Measurements from ENCODE around the gene TGM4.

TGM4 gene

DNA sequence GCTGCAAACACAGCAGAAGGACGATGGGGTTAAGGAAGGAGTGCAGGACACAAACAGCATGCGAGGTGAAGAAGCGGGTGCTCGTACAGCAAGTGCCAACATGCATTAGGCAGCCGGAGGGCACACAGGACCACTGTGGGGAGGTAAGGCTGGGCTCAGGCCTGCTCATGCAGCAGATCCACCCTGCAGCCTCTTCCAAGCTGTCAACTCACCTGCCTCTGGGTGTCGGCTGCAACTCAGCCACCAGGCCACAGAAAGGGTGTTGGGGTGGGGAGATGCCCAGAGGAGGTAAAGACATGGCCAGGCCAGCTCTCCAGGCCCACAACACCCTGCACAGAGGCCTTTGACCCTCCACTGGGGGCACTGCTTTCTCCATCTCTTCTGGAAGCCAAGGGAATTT is 44.2 kb downstream of the TGM4 start:
- TF ChIP-seq, protein P1, sequence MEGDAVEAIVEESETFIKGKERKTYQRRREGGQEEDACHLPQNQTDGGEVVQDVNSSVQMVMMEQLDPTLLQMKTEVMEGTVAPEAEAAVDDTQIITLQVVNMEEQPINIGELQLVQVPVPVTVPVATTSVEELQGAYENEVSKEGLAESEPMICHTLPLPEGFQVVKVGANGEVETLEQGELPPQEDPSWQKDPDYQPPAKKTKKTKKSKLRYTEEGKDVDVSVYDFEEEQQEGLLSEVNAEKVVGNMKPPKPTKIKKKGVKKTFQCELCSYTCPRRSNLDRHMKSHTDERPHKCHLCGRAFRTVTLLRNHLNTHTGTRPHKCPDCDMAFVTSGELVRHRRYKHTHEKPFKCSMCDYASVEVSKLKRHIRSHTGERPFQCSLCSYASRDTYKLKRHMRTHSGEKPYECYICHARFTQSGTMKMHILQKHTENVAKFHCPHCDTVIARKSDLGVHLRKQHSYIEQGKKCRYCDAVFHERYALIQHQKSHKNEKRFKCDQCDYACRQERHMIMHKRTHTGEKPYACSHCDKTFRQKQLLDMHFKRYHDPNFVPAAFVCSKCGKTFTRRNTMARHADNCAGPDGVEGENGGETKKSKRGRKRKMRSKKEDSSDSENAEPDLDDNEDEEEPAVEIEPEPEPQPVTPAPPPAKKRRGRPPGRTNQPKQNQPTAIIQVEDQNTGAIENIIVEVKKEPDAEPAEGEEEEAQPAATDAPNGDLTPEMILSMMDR (IDR thresholded peaks at IDR 0.05): no peak

DNA sequence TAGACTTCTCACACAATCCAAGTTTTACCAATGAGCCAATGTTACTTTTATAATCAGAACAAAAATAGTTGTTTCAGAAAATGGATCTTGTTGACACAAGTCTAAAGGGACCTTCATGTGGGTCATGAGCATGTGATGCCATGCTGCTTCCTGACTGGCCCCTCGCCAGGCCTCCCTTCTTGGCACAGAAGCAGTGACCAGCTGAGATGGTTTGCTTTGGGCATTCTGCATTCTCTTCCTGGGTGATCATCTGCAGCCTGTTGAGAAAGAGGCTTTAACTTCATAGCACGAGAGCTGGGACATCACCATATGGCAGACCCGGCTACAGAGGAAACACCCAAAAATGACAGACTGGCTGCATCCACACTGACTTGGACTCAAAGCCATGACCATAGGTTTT is 45.7 kb downstream of the TGM4 start:
- TF ChIP-seq, protein P1 (IDR thresholded peaks at IDR 0.05): no peak

- TF ChIP-seq, protein P1 (IDR thresholded peaks at IDR 0.05): no peak
These were observed 49.4 kb downstream of the TGM4 start for GRCh38 chr3:44923632-44924456.

DNA sequence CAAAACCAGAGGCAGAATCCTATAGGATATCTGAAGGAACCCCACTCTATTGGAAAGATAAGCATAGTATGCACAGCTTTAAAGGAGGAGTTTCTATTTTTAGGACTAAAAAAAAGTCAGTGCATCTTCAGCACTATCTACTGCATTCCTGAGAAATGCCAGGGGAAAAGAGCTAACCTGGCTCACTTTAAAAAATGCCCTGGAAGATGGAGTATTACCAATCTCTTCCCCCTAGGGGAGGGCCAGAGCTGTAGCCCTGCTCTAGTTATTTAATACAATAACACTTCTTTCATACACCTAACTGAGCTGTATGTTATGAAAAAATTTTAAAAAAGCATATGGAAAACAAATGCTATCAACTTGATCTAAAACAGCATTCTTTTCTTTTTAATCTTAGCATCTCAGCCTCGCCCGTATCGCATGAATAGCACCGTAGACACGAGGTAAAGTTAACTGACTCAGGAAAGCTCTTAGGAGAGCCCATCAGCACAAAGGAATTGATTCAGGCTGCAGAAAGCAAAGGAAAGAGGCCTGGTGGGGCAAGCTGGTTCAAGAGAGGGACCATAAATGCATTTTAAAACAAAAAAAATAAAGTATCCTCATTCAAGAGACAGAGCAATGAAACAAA is 50.2 kb downstream of the TGM4 start:
- TF ChIP-seq, protein P1 (IDR thresholded peaks at IDR 0.05): no peak

- TF ChIP-seq, protein P1 (IDR thresholded peaks at IDR 0.05): peak; percentile 16; the same call in 1 of the 2 replicates
These were observed 51.8 kb downstream of the TGM4 start for GRCh38 chr3:44926172-44926571.

GRCh38 chr3:44926921-44927320 is 52.5 kb downstream of the TGM4 start:
- TF ChIP-seq, protein P1 (IDR thresholded peaks at IDR 0.05): no peak

- TF ChIP-seq, protein P1 (IDR thresholded peaks at IDR 0.05): no peak
These were observed 53.0 kb downstream of the TGM4 start for GRCh38 chr3:44927371-44927770.
